K562 (cell line): Measurements from ENCODE around the gene UCP1. TPM values are rescaled to one million over a fixed set of nuclear protein-coding genes. Genes with fewer than 3 reads are reported as not detected.

Source experiments
- KAT2B ChIP-seq: IDR thresholded peaks from one replicate; pipeline ENCODE4 v1.6.1; 2012; ENCODE audit warnings: low read depth, mild to moderate bottlenecking, control low read depth, inconsistent platforms, low read length, moderate library complexity
- MXI1 ChIP-seq: IDR thresholded peaks from 2 replicates; pipeline ENCODE4 v1.6.1; 2011; ENCODE audit warnings: low read depth, mild to moderate bottlenecking, improper control_type of control experiment, low read length
- PCBP1 ChIP-seq: fragments of 200-400 bp; formaldehyde crosslinking; IDR thresholded peaks from 2 replicates; pipeline ENCODE4 v1.6.1; 2018; ENCODE audit warnings: mild to moderate bottlenecking, low read depth, low read length; ENCODE audit not compliant: poor library complexity, severe bottlenecking
- ZNF318 ChIP-seq, 2 experiments: fragments of 450-650 bp; IDR thresholded peaks; 2 replicates each; pipeline ENCODE4 v1.6.1; 2016; ENCODE audit warnings: mild to moderate bottlenecking in 2 of 2, borderline replicate concordance in 1 of 2, low read depth in 1 of 2, moderate library complexity in 1 of 2
- polyA plus RNA-seq, 8 experiments: library from polyadenylated mRNA; depleted of rRNA in 4 of 8; stranded (reverse) in 5 of 8; unstranded in 3 of 8; fragments of >200 nt; fragmentation: Nextera tagmentation in 2 of 8; fragmentation: Illumina TruSeq in 1 of 8; extraction: Ambion mirVana in 2 of 8; extraction: Trizol in 1 of 8; gene quantifications; 2 replicates each; pipeline versions ENCODE4 v1.2.1 to v1.2.3, GENCODE V29; 2011 to 2014; ENCODE audit warnings: inconsistent platforms in 1 of 8, missing spikeins in 1 of 8
- total RNA-seq, 7 experiments: library from RNA; depleted of rRNA in 6 of 7; stranded (reverse); fragments of >200 nt in 6 of 7; fragmentation: Illumina TruSeq in 2 of 7; extraction: Trizol in 2 of 7; gene quantifications; 2 replicates each; pipeline versions ENCODE4 v1.2.1 to v1.2.3, GENCODE V29; 2011 to 2021; ENCODE audit warnings: low replicate concordance in 1 of 7

The UCP1 gene
- total and polyA plus RNA-seq, 9 of the 15 experiments (the other 6 are each of a cell fraction or from before 2014, with no cell fraction given), result not detected

GRCh38 chr4:140602714-140603113 lies 34.0 kb upstream of the UCP1 start (continued):
- no peak for TF ChIP-seq ZNF318 (IDR thresholded peaks at IDR 0.05; ENCODE audit: borderline replicate concordance in 1 of 2, low read depth in 1 of 2)
- no peak for TF ChIP-seq KAT2B
- no peak for TF ChIP-seq PCBP1
- no peak for TF ChIP-seq MXI1
